Measurements from ENCODE around the gene LYVE1.

LYVE1 gene

GRCh38 chr11:10572533-10572932 lies 4.1 kb upstream of the LYVE1 start:
- H3K4me1 ChIP-seq (ENCODE audit: low read length): no peaks in the 10 kb centered on the region
- H3K79me2 ChIP-seq (ENCODE audit: low read length): no peaks in the 10 kb centered on the region
- no peaks in the 10 kb centered on the region for H3K36me3 ChIP-seq (replicated peaks; ENCODE audit: insufficient read depth, low read length)
- DNase-seq: no peak
- no peaks in the 10 kb centered on the region for H3K27me3 ChIP-seq (replicated peaks; ENCODE audit: insufficient read depth, low read length)
- no peaks in the 10 kb centered on the region for H3K9me3 ChIP-seq (replicated peaks; ENCODE audit: insufficient read depth, low read length)
- no peaks in the 10 kb centered on the region for H3K9me2 ChIP-seq (replicated peaks; ENCODE audit: insufficient read depth, low read length)
- H3K9ac ChIP-seq (ENCODE audit: low read length): no peak overlapping the region
- H3K4me2 ChIP-seq (ENCODE audit: low read depth, low read length): no peak overlapping the region
- no peak overlapping the region for H3K4me3 ChIP-seq (ENCODE audit: low read length)
- H2AFZ ChIP-seq (ENCODE audit: low read length): no peak overlapping the region
- no peaks in the 10 kb centered on the region for H4K20me1 ChIP-seq (ENCODE audit: insufficient read depth, low read length)
- H3F3A ChIP-seq (ENCODE audit: insufficient read depth, low read length): no peaks in the 10 kb centered on the region
- H3K27ac ChIP-seq (ENCODE audit: low read length): no peak overlapping the region
- TF ChIP-seq EZH2 (optimal IDR thresholded peaks at IDR 0.05; ENCODE audit: low read depth, low read length): no peak
- no peak for TF ChIP-seq EZH2phosphoT487 (IDR thresholded peaks at IDR 0.05; ENCODE audit: low read length)
- TF ChIP-seq, protein P1, sequence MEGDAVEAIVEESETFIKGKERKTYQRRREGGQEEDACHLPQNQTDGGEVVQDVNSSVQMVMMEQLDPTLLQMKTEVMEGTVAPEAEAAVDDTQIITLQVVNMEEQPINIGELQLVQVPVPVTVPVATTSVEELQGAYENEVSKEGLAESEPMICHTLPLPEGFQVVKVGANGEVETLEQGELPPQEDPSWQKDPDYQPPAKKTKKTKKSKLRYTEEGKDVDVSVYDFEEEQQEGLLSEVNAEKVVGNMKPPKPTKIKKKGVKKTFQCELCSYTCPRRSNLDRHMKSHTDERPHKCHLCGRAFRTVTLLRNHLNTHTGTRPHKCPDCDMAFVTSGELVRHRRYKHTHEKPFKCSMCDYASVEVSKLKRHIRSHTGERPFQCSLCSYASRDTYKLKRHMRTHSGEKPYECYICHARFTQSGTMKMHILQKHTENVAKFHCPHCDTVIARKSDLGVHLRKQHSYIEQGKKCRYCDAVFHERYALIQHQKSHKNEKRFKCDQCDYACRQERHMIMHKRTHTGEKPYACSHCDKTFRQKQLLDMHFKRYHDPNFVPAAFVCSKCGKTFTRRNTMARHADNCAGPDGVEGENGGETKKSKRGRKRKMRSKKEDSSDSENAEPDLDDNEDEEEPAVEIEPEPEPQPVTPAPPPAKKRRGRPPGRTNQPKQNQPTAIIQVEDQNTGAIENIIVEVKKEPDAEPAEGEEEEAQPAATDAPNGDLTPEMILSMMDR (IDR thresholded peaks at IDR 0.05; ENCODE audit: low read length): no peak

GRCh38 chr11:10567446-10567845 lies 1.0 kb downstream of the LYVE1 start:
- no peak overlapping the region for H3K9ac ChIP-seq (ENCODE audit: low read length)

GRCh38 chr11:10566257-10566957 lies 2.1 kb downstream of the LYVE1 start:
- Histone ChIP-seq H4K20me1 (ENCODE audit: insufficient read depth, low read length) (no peaks in the 10 kb centered on the region), H3K4me2 (ENCODE audit: low read depth, low read length) (no peak overlapping the region), H3K27me3 (replicated peaks; ENCODE audit: insufficient read depth, low read length) (no peaks in the 10 kb centered on the region), H3K36me3 (replicated peaks; ENCODE audit: insufficient read depth, low read length) (no peaks in the 10 kb centered on the region), H3K9me2 (replicated peaks; ENCODE audit: insufficient read depth, low read length) (no peaks in the 10 kb centered on the region), H3K9me3 (replicated peaks; ENCODE audit: insufficient read depth, low read length) (no peaks in the 10 kb centered on the region), H2AFZ (ENCODE audit: low read length) (no peak overlapping the region), H3F3A (ENCODE audit: insufficient read depth, low read length) (peaks cover 21% of the 10 kb centered on the region), H3K9ac (ENCODE audit: low read length) (no peak overlapping the region), H3K4me1 (ENCODE audit: low read length) (peaks cover 26% of the 10 kb centered on the region), H3K79me2 (ENCODE audit: low read length) (no peaks in the 10 kb centered on the region), H3K4me3 (ENCODE audit: low read length) (no peak overlapping the region), H3K27ac (ENCODE audit: low read length) (no peak overlapping the region)
- TF ChIP-seq, protein P1 (IDR thresholded peaks at IDR 0.05; ENCODE audit: low read length): no peak
- TF ChIP-seq EZH2phosphoT487 (IDR thresholded peaks at IDR 0.05; ENCODE audit: low read length) (no peak), EZH2 (optimal IDR thresholded peaks at IDR 0.05; ENCODE audit: low read depth, low read length) (no peak)
- DNase-seq: no peak

More at GRCh38 chr11:10567446-10567845, 1.0 kb downstream of the LYVE1 start:
- Histone ChIP-seq H3K36me3 (replicated peaks; ENCODE audit: insufficient read depth, low read length) (no peaks in the 10 kb centered on the region), H3K4me1 (ENCODE audit: low read length) (peaks cover 26% of the 10 kb centered on the region), H3K4me2 (ENCODE audit: low read depth, low read length) (no peak overlapping the region), H3K9me3 (replicated peaks; ENCODE audit: insufficient read depth, low read length) (no peaks in the 10 kb centered on the region), H3K79me2 (ENCODE audit: low read length) (no peaks in the 10 kb centered on the region), H3K4me3 (ENCODE audit: low read length) (no peak overlapping the region), H3K27me3 (replicated peaks; ENCODE audit: insufficient read depth, low read length) (no peaks in the 10 kb centered on the region), H2AFZ (ENCODE audit: low read length) (no peak overlapping the region), H3K27ac (ENCODE audit: low read length) (no peak overlapping the region), H4K20me1 (ENCODE audit: insufficient read depth, low read length) (no peaks in the 10 kb centered on the region), H3F3A (ENCODE audit: insufficient read depth, low read length) (peaks cover 21% of the 10 kb centered on the region), H3K9me2 (replicated peaks; ENCODE audit: insufficient read depth, low read length) (no peaks in the 10 kb centered on the region)
- TF ChIP-seq EZH2 (optimal IDR thresholded peaks at IDR 0.05; ENCODE audit: low read depth, low read length): no peak
- TF ChIP-seq EZH2phosphoT487 (IDR thresholded peaks at IDR 0.05; ENCODE audit: low read length): no peak
- TF ChIP-seq, protein P1 (IDR thresholded peaks at IDR 0.05; ENCODE audit: low read length): no peak
- DNase-seq: no peak

Measured in MM.1S (cell line).